H9 (cell line): ENCODE measurements around the gene ELOVL6. TPM values are rescaled to one million over a fixed set of nuclear protein-coding genes. Genes with fewer than 3 reads are reported as not detected.

ENCODE experiments used
- DNase-seq: peaks from one replicate; pipeline ENCODE4 v3.0.0-alpha.2; 2017
- H2AFZ ChIP-seq: one replicate; pipeline ENCODE4 v1.6.1; 2013; ENCODE audit warnings: mild to moderate bottlenecking, low read length, control low read depth, moderate library complexity
- H2AK5ac ChIP-seq: 2 replicates; pipeline ENCODE4 v1.6.1; 2013; ENCODE audit warnings: low read length, control low read depth, mixed read lengths; ENCODE audit not compliant: insufficient read length
- H2BK120ac ChIP-seq: one replicate; pipeline ENCODE4 v1.6.1; 2013; ENCODE audit warnings: low read depth, mild to moderate bottlenecking, low read length, control low read depth, inconsistent platforms; ENCODE audit not compliant: poor library complexity, severe bottlenecking
- H2BK12ac ChIP-seq: 2 replicates; pipeline ENCODE4 v1.6.1; 2013; ENCODE audit warnings: low read length, control low read depth, mixed read lengths, low read depth; ENCODE audit not compliant: insufficient read length
- H2BK15ac ChIP-seq: 2 replicates; pipeline ENCODE4 v1.6.1; 2013; ENCODE audit warnings: low read depth, low read length, control low read depth
- H2BK20ac ChIP-seq: one replicate; pipeline ENCODE4 v1.6.1; 2013; ENCODE audit warnings: low read depth, mild to moderate bottlenecking, low read length, control low read depth, inconsistent platforms; ENCODE audit not compliant: poor library complexity, severe bottlenecking
- H2BK5ac ChIP-seq: 2 replicates; pipeline ENCODE4 v1.6.1; 2013; ENCODE audit warnings: low read length, control low read depth, mixed read lengths; ENCODE audit not compliant: insufficient read length
- H3K14ac ChIP-seq: 2 replicates; pipeline ENCODE4 v1.6.1; 2013; ENCODE audit warnings: low read length, control low read depth; ENCODE audit not compliant: insufficient read depth
- H3K18ac ChIP-seq: 2 replicates; pipeline ENCODE4 v1.6.1; 2013; ENCODE audit warnings: low read depth, mild to moderate bottlenecking, mixed read lengths, low read length, control low read depth; ENCODE audit not compliant: insufficient read length
- H3K23ac ChIP-seq: 2 replicates; pipeline ENCODE4 v1.6.1; 2013; ENCODE audit warnings: low read length, control low read depth, mixed read lengths, low read depth; ENCODE audit not compliant: insufficient read length
- H3K23me2 ChIP-seq: 2 replicates; pipeline ENCODE4 v1.6.1; 2013; ENCODE audit warnings: low read depth, mild to moderate bottlenecking, mixed read lengths, low read length, control low read depth; ENCODE audit not compliant: insufficient read length, poor library complexity, severe bottlenecking
- H3K27ac ChIP-seq: 2 replicates; pipeline ENCODE4 v1.5.1; 2013; ENCODE audit warnings: low read length, control low read depth, mixed read lengths, low read depth; ENCODE audit not compliant: insufficient read length
- H3K27me3 ChIP-seq: 2 replicates; pipeline ENCODE4 v1.6.1; 2013; ENCODE audit warnings: low read length, control low read depth, inconsistent platforms; ENCODE audit not compliant: insufficient read depth
- H3K4ac ChIP-seq: 2 replicates; pipeline ENCODE4 v1.6.1; 2013; ENCODE audit warnings: low read depth, mild to moderate bottlenecking, control low read depth, inconsistent platforms, low read length, moderate library complexity
- H3K4me1 ChIP-seq: 2 replicates; pipeline ENCODE4 v1.6.1; 2013; ENCODE audit warnings: low read length, control low read depth, inconsistent platforms; ENCODE audit not compliant: insufficient read depth
- H3K4me2 ChIP-seq: 2 replicates; pipeline ENCODE4 v1.6.1; 2013; ENCODE audit warnings: low read length, control low read depth, mixed read lengths; ENCODE audit not compliant: insufficient read length, insufficient read depth
- H3K56ac ChIP-seq: 2 replicates; pipeline ENCODE4 v1.6.1; 2013; ENCODE audit warnings: low read depth, mild to moderate bottlenecking, mixed read lengths, low read length, control low read depth; ENCODE audit not compliant: insufficient read length
- H3K79me1 ChIP-seq: 2 replicates; pipeline ENCODE4 v1.6.1; 2013; ENCODE audit warnings: low read depth, mild to moderate bottlenecking, moderate library complexity, low read length, control low read depth, inconsistent platforms; ENCODE audit not compliant: insufficient read depth, poor library complexity, severe bottlenecking
- H3K79me2 ChIP-seq: 2 replicates; pipeline ENCODE4 v1.6.1; 2013; ENCODE audit warnings: low read length, control low read depth, inconsistent platforms; ENCODE audit not compliant: insufficient read depth
- H3K9ac ChIP-seq: 2 replicates; pipeline ENCODE4 v1.6.1; 2013; ENCODE audit warnings: low read length, control low read depth, mixed read lengths; ENCODE audit not compliant: insufficient read length; ENCODE audit errors: extremely low read depth
- H3K9me3 ChIP-seq: one replicate; pipeline ENCODE4 v1.6.1; 2013; ENCODE audit warnings: low read depth, low read length, inconsistent platforms; ENCODE audit not compliant: control insufficient read depth
- H3T11ph ChIP-seq: one replicate; pipeline ENCODE4 v1.6.1; 2013; ENCODE audit warnings: mild to moderate bottlenecking, low read length, control low read depth, inconsistent platforms
- H4K20me1 ChIP-seq: one replicate; pipeline ENCODE4 v1.6.1; 2013; ENCODE audit not compliant: control insufficient read depth, insufficient read length, insufficient read depth
- H4K5ac ChIP-seq: 2 replicates; pipeline ENCODE4 v1.6.1; 2013; ENCODE audit warnings: low read depth, mild to moderate bottlenecking, mixed read lengths, low read length, control low read depth; ENCODE audit not compliant: insufficient read length
- H4K8ac ChIP-seq: replicated peaks from 2 replicates; pipeline ENCODE4 v1.6.1; 2013; ENCODE audit warnings: low read length, control low read depth, mixed read lengths, low read depth; ENCODE audit not compliant: insufficient read length
- H4K91ac ChIP-seq: 2 replicates; pipeline ENCODE4 v1.6.1; 2013; ENCODE audit warnings: low read depth, mild to moderate bottlenecking, moderate library complexity, mixed read lengths, low read length, control low read depth; ENCODE audit not compliant: insufficient read length
- H3K27ac Mint-ChIP-seq, 3 experiments: 2 replicates in 2 of 3; 3 replicates in 1 of 3; pipeline ENCODE4 v1.8.0; 2020 to 2021; ENCODE audit warnings: mixed read lengths in 3 of 3, mild to moderate bottlenecking in 1 of 3, moderate library complexity in 1 of 3
- H3K27me3 Mint-ChIP-seq: 2 replicates; pipeline ENCODE4 v1.8.0; 2021; ENCODE audit warnings: low read depth, mild to moderate bottlenecking, moderate library complexity, mixed read lengths
- H3K36me3 Mint-ChIP-seq, 3 experiments: 2 replicates in 2 of 3; 3 replicates in 1 of 3; pipeline ENCODE4 v1.8.0; 2020 to 2021; ENCODE audit warnings: low read depth in 3 of 3, mixed read lengths in 3 of 3; ENCODE audit not compliant: insufficient read depth in 1 of 3
- H3K4me1 Mint-ChIP-seq, 2 experiments: 2 replicates each; pipeline ENCODE4 v1.8.0; 2020; ENCODE audit warnings: mixed read lengths in 2 of 2
- H3K4me3 Mint-ChIP-seq, 2 experiments: 2 replicates in 1 of 2; 3 replicates in 1 of 2; pipeline ENCODE4 v1.8.0; 2020 to 2021; ENCODE audit warnings: mild to moderate bottlenecking in 2 of 2, mixed read lengths in 2 of 2, moderate library complexity in 1 of 2
- H3K9me3 Mint-ChIP-seq, 2 experiments: 2 replicates in 1 of 2; 3 replicates in 1 of 2; pipeline ENCODE4 v1.8.0; 2020; ENCODE audit warnings: mild to moderate bottlenecking in 2 of 2, mixed read lengths in 2 of 2, moderate library complexity in 1 of 2
- CTCF ChIP-seq: fragments of 200-600 bp; sonication (generic); conservative IDR thresholded peaks from 3 replicates; pipeline ENCODE4 v1.8.0; 2021; ENCODE audit warnings: antibody characterized with exemption, mild to moderate bottlenecking
- WGBS: extraction: QIAGEN DNeasy Blood & Tissue Kit; methylation state at CpG from one replicate; pipeline ENCODE4 v1.1.7; 2013; ENCODE audit warnings: missing lambda C conversion rate, low lambda C conversion rate, mixed read lengths; ENCODE audit not compliant: insufficient read length; ENCODE audit errors: extremely low coverage; 5-methylcytosine and 5-hydroxymethylcytosine counted together
- total RNA-seq: library from RNA; stranded (reverse); gene quantifications from 2 replicates; pipeline ENCODE4 v1.2.1, GENCODE V29; 2021

ELOVL6 gene
- total RNA-seq, 1 experiment from 2014 or later = 64.6 TPM

DNA sequence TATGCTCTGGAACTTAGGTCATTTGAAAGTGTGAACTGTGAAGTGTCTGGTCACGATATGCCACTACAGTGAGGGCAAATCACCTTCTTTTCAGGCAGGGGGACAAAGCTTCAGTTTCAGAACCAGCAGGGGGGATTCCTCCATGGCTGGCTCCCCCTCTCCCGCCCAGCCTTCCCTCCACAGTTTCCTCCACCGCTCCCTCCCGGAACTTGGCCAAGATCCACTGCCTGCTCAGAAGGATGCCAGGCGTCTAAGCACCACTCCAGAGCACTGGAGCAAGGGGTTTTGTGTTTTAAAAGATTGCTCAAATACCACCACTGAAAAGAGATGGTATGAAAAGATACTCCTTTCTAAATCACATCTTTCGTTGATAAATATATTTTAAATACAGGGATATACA lies 126.9 kb downstream of the ELOVL6 start:
- Histone ChIP-seq H4K91ac (no peak overlapping the region), H3T11ph (no peak overlapping the region), H2BK120ac (no peak overlapping the region), H2BK5ac (no peak overlapping the region), H3K27me3 (no peaks in the 10 kb centered on the region), H3K79me2 (no peaks in the 10 kb centered on the region), H2AK5ac (no peak overlapping the region), H2BK12ac (no peak overlapping the region), H3K4ac (no peak overlapping the region), H3K9me3 (no peaks in the 10 kb centered on the region), H3K56ac (no peak overlapping the region), H3K4me1 (no peaks in the 10 kb centered on the region; the same call in none of the 2 replicates), H2BK20ac (no peak overlapping the region), H3K23ac (no peak overlapping the region), H3K4me2 (no peak overlapping the region), H3K23me2 (no peaks in the 10 kb centered on the region), H2BK15ac (no peak overlapping the region), H4K8ac (no peak overlapping the region), H2AFZ (no peak overlapping the region), H3K79me1 (peaks cover 10% of the 10 kb centered on the region), H3K14ac (no peak overlapping the region), H3K9ac (no peak overlapping the region), H3K27ac (no peak overlapping the region), H3K18ac (no peak overlapping the region), H4K5ac (no peak overlapping the region), H4K20me1 (no peaks in the 10 kb centered on the region)
- peak overlapping the region in 1 of 3 experiments; percentile 81; a peak in 2 of 7 replicates for H3K27ac Mint-ChIP-seq
- no CpG with 5 or more reads among the region's 6 CpGs for WGBS
- H3K36me3 Mint-ChIP-seq = peaks cover 8 to 11% (median 11%) of the 10 kb centered on the region in 3 experiments; a peak in 6 of 7 replicates
- no peak for TF ChIP-seq CTCF
- H3K27me3 Mint-ChIP-seq = no peaks in the 10 kb centered on the region
- H3K4me1 Mint-ChIP-seq = peaks cover 9 to 11% of the 10 kb centered on the region in 2 experiments
- no peak overlapping the region for H3K4me3 Mint-ChIP-seq
- DNase-seq = no peak
- H3K9me3 Mint-ChIP-seq = no peaks in the 10 kb centered on the region
